Stimulated activated CD8-positive, alpha-beta memory T cell treated with anti-CD3 and anti-CD28 coated beads, Interleukin-7, amount 100 ng/mL, for 1 hour (primary cell): Measurements from ENCODE around the gene LEKR1.
"Not testable (repeated sequence)": the region's sequence is repeated elsewhere in the genome, so short reads cannot be mapped to it uniquely, and the experiment has no call there.

ENCODE experiments used
- DNase-seq, 2 donors: peaks; one replicate each; pipeline ENCODE4 v3.0.0-alpha.2; 2020; ENCODE audit warnings: low read depth in 2 of 2

The LEKR1 gene

GRCh38 chr3:156826144-156826895, at the start of gene LEKR1:
LEKR1 (plus strand) TSS chr3:156826353; CDS start chr3:156829330, 2,977 bp downstream.
- peak in 1 of 2 donors; percentile 34 for DNase-seq

DNA sequence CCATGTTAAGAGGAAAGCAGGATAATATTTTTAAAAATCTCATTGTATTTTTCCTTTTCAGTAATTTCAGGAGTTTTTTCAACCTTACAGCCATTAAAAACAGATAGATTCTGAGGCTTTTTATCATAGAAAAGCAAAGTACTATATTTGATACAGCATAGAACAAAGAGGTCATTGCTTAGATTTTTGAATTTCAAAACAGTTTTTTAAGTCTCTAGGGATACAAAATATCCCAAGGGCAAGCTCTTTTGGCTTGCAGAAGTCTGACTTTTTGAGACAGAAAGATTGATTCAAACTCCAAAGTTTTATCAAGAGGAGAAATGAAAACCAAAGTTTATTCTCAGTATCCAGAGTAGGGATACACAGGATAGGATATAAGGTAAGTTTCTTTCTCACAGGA, 49.3 kb upstream of the LEKR1 start:
- no peak for DNase-seq

GRCh38 chr3:156781310-156782230, 44.6 kb upstream of the LEKR1 start:
- DNase-seq = no peak

DNA sequence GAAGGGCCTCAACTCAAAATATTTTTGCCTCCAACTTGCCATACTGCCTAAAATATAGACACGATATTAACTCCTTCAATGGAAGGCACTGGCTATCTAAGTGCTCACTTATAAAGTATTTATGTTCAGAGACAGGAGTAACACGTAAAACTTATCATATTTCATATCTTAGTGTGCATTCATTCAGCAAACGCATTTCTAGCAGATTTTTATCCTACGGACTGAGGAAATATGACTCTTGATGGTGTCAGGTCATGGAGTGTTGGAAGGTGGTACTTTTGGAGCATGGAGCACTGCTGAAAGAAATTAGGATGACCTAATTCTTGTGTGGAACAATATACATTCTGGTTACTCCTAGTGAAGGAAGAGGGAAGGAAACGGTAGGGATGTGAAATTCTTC, 43.8 kb upstream of the LEKR1 start:
- DNase-seq = no peak

- DNase-seq = no peak
Observed at GRCh38 chr3:156782921-156783320, 43.2 kb upstream of the LEKR1 start.

DNA sequence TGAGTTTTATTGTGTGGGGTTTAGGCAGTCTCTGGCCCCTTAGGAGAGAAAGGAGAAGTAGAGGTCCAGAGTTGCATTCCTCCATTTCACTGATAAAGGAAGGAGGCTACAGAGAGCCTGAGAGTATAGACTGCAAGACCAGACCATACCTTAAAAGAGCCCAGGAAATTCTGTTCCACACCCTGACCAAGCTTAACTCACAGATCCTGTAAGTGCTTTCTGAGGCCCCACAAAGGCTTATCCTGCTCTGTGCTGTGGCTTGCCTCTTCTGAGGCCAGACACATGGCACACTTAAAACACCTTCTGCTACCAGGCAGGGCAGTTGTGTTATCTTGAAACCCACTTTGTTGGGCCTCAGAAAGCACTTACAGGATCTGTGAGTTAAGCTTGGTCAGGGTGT, 39.2 kb upstream of the LEKR1 start:
- no peak for DNase-seq

DNA sequence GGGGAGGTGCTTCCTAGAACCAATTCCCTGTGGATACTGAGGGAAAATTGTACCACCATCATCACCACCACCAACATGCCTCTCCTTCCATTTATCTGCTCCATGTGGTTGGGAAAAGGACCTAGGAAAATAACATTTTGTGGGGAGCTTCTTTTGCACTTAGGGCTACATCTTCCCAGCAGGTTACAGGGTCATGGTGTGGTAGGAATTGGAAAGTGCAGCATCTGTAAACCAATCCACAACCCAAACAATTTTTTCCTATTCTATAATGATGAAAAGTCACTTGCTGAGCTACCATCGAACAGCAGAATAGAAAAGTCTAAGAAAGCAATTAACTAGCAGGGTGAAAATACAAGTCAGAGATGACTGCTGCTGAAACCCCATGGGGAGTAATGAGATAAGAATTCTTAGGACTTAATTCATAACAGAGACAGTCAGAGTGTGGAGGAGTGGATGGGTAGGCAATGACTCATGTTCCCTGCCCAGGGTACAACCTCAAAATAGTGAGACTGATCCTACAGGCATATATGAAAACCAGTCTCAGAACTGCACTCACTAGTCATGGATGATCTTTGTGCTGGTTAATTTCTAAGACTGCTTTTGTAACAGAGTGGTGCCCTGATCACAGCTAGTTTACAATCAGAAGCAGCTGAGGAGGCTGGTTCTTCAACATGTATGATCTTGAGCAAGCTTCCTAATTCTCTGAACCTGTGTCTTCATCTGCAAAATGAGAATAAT, 38.1 kb upstream of the LEKR1 start:
- DNase-seq = no peak

DNA sequence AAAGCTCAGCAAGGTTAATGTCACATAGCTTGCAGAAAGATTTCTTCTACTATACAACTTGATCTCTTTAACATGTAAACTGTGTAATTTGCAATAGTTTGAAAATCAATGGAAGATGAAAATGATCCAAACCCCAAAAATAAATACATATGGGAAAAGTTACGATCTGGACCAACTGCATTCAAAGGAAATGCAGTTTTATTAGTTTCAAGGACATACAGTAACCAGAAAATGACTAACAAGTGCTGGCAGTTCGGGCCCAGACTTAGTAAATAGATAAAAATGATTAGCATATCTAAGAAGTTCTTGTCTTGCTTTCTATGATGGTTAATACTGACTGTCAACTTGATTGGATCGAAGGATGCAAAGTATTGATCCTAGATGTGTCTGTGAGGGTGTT, 37.3 kb upstream of the LEKR1 start:
- DNase-seq = no peak

DNA sequence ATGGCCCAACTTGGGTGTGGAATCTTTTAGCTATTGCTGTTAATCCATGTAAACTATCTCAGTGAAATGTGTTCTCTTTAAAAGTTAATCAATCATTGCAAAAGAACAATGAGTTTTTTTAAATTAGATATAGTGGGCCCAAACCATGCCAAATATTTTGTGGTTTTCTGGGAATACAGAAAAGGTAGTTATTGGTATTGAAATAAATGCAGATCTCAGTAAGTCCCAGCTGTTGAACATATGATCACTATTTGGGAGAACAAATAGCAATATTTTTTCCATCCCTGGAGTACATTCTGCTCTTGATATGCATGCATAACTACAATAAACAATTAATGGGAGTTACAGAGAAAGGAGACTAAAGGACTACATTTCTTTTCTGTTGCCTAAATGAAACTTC, 36.0 kb upstream of the LEKR1 start:
- DNase-seq = no peak

DNA sequence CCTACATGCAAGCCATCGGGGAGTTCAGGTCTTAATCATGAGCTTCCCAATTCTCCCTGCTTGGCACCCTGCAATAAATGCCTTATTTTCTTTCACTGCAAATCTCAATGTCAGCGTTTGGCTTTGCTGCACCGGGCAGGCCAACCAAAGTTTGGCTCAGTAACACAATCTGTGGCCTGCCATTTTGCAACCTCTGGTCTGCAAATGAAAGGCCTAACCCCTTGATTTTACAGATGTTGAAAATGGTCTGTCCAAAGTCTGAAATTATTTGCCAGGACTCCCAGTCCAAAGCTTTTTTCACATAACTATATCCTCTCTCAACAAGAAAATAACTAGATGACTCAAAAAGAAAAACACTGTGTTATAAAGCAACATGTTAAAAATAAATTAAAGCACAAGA, 34.0 kb upstream of the LEKR1 start:
- no peak for DNase-seq

DNA sequence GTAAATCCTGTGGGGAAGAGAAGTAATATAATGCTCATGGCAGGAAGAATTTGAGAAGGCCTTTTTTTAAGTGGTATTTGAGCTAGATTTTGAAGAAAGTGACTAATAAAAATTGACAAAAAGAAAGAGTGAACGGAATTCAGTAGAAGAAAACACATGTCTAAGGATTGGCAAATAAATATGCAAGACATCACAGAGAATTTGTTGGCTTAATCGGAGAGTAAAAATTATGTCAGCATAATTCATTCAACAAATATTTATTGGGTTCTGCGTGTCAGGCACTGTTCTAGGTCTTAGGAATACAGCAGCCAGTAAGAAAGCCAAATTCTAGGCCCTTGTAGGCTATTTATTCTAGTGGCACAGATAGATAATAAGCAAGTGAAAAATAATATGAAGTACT, 33.6 kb upstream of the LEKR1 start:
- DNase-seq = no peak

DNA sequence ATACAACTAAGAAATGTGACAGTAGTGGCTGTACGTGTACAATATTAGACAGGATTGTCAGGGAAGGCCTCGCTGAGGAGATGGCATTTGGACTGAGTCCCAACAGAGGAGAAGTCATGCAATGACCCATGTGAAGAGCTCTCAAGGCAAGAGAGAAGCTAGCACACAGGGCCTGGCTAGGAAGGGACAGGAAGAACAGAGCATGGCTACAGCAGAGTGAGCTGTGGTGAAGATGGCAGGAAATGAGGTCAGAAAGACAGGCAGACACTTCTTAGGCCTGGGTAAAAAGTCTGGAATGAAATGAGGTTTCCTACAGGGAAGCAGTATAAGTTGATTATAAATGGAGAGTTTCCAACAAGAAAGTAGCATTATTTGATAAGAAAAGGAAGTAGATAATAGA, 33.2 kb upstream of the LEKR1 start:
- no peak for DNase-seq

- DNase-seq = no peak
Observed at GRCh38 chr3:156793400-156793799, 32.8 kb upstream of the LEKR1 start.

DNA sequence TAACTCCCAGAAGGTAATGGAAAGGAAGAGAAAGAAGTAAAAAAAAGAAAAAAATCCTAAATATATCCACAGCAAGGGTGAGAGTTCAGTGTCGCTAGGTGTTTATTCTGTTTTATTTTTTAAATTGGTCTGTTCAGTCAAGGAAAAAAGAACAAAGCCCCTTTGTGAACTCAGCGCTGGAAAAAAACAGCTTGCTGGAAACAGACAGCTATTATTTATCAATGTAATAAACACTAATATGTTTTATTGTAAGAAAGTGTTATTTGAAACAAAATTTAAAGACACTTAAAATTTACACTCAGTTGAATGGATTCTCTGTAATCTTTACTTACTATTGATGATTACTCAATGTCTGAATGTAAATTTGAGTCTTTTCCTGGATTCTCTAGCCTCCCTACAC, 32.3 kb upstream of the LEKR1 start:
- DNase-seq = no peak

DNA sequence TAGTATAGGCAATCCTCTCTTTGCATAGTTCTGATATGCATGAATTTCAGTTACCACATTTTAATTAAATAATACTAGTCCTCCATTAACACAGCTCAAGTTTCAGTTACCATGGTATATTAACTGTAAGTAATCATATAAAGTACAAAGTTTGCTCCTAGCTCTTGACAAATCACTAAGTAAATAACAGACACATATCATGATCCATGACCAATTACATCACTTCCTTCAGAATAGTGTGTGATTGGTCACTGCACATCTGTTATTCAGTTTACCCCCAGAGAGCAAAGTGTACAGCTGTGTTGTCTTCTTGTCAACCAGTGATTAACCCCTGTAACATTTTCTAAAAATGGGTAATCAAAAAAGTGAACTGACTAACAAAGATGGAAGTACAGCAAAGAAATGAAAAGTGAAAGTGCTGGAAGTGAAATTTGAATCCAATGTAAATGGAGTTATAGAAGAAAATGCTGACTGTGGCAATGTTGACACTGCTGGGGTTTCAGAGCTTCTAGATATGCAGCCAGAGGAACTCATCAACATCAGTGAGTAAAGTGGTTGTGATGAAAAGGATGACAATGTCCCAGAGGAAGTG, 30.2 kb upstream of the LEKR1 start:
- no peak for DNase-seq

DNA sequence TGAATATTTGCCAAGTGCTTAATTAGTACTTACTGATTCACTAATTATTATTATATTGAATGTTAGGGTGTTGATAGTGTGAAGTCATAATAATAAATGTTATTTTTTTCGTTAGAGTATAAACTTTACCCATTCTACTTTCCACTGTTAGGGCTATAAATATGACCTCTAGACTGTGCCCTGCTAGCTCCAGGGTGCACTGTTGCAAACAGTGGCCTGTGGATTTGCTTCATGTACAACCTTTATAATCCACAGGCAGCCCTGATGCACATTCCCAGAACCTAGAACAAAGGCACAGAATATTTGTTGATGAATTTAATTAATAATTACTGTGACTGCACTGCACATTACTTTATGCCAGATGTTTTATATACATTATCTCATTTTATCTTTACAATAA, 28.8 kb upstream of the LEKR1 start:
- no peak for DNase-seq

DNA sequence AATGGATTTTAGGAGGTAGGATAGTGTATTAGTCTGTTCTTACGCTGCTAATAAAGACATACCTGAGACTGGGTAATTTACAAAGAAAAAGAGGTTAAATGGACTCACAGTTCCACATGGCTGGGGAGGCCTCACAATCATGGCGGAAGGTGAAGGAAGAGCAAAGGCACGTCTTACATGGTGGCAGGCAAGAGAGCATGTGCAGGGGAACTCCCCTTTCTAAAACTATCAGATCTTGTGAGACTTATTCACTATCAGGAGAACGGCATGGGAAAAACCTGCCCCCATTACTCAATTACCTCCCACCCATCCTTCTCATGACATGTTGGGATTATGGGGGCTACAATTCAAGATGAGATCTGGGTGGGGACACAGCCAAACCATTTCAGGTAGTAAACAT, 25.9 kb upstream of the LEKR1 start:
- not testable (repeated sequence) for DNase-seq

- no peak for DNase-seq
Observed at GRCh38 chr3:156801746-156802145, 24.4 kb upstream of the LEKR1 start.

DNA sequence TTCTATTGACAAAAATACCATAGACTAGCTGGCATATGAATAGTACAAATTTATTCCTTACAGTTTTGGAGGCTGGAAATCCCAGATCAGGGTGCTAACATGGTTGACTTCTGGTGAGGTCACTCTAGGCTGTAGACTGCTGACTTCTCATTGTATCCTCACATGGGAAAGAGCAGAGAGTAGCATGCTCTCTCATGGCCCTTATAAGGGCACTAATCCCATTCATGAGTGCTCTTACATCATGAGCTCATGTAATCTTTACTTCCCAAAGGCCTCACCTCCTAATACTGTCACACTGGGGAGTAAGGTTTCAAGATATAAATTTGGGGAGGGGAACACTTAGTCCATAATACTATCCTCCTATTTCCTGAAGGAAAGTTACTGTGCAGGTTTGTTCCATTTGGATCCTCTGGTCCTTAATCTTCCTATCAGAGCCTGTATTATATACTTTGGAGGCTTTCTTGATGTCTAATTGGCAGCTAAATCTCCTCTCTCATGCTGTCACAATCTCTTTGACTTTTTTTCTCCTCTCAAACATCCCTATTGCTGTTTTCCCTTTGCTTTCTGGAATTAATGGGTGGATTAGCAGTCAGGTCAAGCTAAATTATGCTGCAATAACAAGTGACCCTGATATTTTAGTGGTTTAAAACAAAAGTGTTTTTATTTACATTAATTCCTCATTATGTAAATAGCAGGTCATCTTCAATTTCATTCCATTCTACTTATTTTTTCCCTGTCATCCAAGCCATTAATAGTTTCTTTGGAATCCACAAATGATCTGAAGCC, 23.1 kb upstream of the LEKR1 start:
- DNase-seq = no peak

DNA sequence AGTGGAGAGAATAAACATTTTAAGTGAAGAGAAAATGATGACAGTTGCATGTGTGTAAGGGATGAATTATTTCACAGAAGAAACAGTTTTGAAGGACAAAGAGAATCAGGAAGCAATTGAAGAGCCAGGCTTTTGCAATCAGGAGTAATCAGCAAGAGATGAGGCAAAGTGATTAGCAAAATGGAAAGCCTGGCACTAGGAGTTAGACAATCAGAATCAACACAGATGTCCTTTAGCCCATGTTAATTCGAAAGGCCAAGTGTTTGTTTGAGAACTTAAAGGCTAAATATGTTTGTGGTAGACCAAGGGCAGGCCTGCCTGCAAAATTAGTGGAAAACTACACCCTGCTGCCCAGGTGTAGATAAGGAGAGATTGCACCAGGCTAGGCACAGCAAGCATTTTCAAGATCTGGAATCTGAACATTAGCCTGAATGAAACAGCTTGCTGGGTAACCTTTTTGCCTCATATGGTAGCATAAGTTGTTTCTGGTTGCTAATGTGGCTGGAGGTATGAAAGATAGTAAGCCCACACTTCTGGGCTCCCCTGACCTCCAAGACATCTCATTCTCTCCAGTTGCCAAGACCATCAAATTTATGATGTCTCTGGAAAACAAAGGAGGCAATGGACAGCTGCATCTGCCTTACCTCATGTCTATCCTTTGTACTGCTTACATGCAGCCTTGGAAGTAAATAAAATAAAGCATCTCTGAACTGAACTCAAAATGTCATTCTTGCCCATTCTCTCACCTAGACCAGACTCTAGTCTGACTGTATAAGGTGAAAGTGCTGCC, 22.0 kb upstream of the LEKR1 start:
- no peak for DNase-seq
